Measurements from ENCODE around the gene DPT.
"Not testable (repeated sequence)": the region's sequence is repeated elsewhere in the genome, so short reads cannot be mapped to it uniquely, and the experiment has no call there.

DPT gene

GRCh38 chr1:168728473-168729404, at the start of gene DPT:
DPT (minus strand) TSS chr1:168729206; CDS start chr1:168729174, 32 bp downstream.
- TF ChIP-seq, protein P1, sequence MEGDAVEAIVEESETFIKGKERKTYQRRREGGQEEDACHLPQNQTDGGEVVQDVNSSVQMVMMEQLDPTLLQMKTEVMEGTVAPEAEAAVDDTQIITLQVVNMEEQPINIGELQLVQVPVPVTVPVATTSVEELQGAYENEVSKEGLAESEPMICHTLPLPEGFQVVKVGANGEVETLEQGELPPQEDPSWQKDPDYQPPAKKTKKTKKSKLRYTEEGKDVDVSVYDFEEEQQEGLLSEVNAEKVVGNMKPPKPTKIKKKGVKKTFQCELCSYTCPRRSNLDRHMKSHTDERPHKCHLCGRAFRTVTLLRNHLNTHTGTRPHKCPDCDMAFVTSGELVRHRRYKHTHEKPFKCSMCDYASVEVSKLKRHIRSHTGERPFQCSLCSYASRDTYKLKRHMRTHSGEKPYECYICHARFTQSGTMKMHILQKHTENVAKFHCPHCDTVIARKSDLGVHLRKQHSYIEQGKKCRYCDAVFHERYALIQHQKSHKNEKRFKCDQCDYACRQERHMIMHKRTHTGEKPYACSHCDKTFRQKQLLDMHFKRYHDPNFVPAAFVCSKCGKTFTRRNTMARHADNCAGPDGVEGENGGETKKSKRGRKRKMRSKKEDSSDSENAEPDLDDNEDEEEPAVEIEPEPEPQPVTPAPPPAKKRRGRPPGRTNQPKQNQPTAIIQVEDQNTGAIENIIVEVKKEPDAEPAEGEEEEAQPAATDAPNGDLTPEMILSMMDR (IDR thresholded peaks at IDR 0.05; ENCODE audit: low read depth, low read length) = no peak

DNA sequence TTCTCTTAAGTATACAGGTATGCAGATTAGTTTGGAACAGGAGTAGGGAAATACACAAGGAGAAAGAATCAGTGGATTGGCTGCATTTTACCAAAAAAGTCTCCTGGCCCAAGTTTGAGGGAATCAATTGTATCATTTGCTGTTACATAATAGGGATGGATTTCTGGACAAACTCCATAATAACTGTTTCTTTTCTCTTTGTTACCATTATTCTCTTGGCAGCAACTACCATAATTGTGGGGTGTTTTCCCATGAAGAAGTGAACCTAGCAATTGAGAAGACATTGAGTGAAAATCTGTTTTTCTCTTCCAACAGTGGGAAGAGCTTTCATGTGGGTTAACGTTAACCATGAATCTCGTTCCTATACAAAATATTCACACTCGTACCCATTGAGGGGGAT, 46.4 kb upstream of the DPT start:
- DNase-seq (ENCODE audit: extremely low read depth, low read depth) = no peak
- TF ChIP-seq, protein P1 (IDR thresholded peaks at IDR 0.05; ENCODE audit: low read depth, low read length) = no peak

More at GRCh38 chr1:168728473-168729404, at the start of gene DPT:
- DNase-seq (ENCODE audit: extremely low read depth, low read depth) = peak; percentile 75

GRCh38 chr1:168774241-168774640, 45.2 kb upstream of the DPT start:
- DNase-seq (ENCODE audit: extremely low read depth, low read depth) = no peak
- TF ChIP-seq, protein P1 (IDR thresholded peaks at IDR 0.05; ENCODE audit: low read depth, low read length) = no peak

GRCh38 chr1:168772428-168773060, 43.5 kb upstream of the DPT start:
- no peak for DNase-seq (ENCODE audit: extremely low read depth, low read depth)
- TF ChIP-seq, protein P1 (IDR thresholded peaks at IDR 0.05; ENCODE audit: low read depth, low read length) = no peak

GRCh38 chr1:168771104-168771630, 42.2 kb upstream of the DPT start:
- DNase-seq (ENCODE audit: extremely low read depth, low read depth) = no peak
- TF ChIP-seq, protein P1 (IDR thresholded peaks at IDR 0.05; ENCODE audit: low read depth, low read length) = no peak

- not testable (repeated sequence) for DNase-seq (ENCODE audit: extremely low read depth, low read depth)
These were observed 40.9 kb upstream of the DPT start for GRCh38 chr1:168769893-168770292.

- TF ChIP-seq, protein P1 (IDR thresholded peaks at IDR 0.05; ENCODE audit: low read depth, low read length) = no peak
- DNase-seq (ENCODE audit: extremely low read depth, low read depth) = no peak
These were observed 39.0 kb upstream of the DPT start for GRCh38 chr1:168767894-168768584.

Measured in AG09319 (cell line).